ENCODE measurements around the gene GPATCH4.

GPATCH4 gene

GRCh38 chr1:156544592-156545102 is 56.6 kb downstream of the GPATCH4 start:
- in situ Hi-C loops (cut with HindIII; ENCODE audit: low pct_ligation_motif_present, low sequenced_read_pairs) = no loop called here
- TF ChIP-seq, protein P1, sequence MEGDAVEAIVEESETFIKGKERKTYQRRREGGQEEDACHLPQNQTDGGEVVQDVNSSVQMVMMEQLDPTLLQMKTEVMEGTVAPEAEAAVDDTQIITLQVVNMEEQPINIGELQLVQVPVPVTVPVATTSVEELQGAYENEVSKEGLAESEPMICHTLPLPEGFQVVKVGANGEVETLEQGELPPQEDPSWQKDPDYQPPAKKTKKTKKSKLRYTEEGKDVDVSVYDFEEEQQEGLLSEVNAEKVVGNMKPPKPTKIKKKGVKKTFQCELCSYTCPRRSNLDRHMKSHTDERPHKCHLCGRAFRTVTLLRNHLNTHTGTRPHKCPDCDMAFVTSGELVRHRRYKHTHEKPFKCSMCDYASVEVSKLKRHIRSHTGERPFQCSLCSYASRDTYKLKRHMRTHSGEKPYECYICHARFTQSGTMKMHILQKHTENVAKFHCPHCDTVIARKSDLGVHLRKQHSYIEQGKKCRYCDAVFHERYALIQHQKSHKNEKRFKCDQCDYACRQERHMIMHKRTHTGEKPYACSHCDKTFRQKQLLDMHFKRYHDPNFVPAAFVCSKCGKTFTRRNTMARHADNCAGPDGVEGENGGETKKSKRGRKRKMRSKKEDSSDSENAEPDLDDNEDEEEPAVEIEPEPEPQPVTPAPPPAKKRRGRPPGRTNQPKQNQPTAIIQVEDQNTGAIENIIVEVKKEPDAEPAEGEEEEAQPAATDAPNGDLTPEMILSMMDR (IDR thresholded peaks at IDR 0.05; ENCODE audit: low read depth, low read length, missing control alignments) = no peak
- Histone ChIP-seq H3K4me3 (ENCODE audit: low read depth, low read length) (no peak overlapping the region), H3K27ac (no peak overlapping the region), H3K36me3 (replicated peaks) (peaks cover 2% of the 10 kb centered on the region), H3K27me3 (replicated peaks) (no peaks in the 10 kb centered on the region)
- no peak for DNase-seq

Measured in brain microvascular endothelial cell (primary cell).